T-helper 17 cell (primary cell): ENCODE results near the gene PITPNM3. TPM values are rescaled to one million over a fixed set of nuclear protein-coding genes. Genes with fewer than 3 reads are reported as not detected.
"Not testable (repeated sequence)": the region's sequence is repeated elsewhere in the genome, so short reads cannot be mapped to it uniquely, and the experiment has no call there.

ENCODE experiments used
- ATAC-seq: fragments of 150-1000 bp; cut with Tn5 transposase; 2 replicates; pipeline ENCODE4 v1.10.0; 2021; ENCODE audit warnings: mild to moderate bottlenecking, moderate library complexity
- DNase-seq, 3 donors: peaks; one replicate each; pipeline versions ENCODE4 v3.0.0 to v3.0.0-alpha.2; 2020 to 2021
- H3K9me3 ChIP-seq: one replicate; pipeline ENCODE4 v1.7.0; 2013; ENCODE audit warnings: low read length, mild to moderate bottlenecking; ENCODE audit not compliant: control insufficient read depth, poor library complexity, severe bottlenecking
- H3K27ac Mint-ChIP-seq: one replicate; pipeline ENCODE4 v1.8.0; 2022; ENCODE audit warnings: mild to moderate bottlenecking, moderate library complexity, mixed read lengths
- H3K27me3 Mint-ChIP-seq: one replicate; pipeline ENCODE4 v1.8.0; 2022; ENCODE audit warnings: mixed read lengths
- H3K36me3 Mint-ChIP-seq: one replicate; pipeline ENCODE4 v1.8.0; 2022; ENCODE audit warnings: low read depth, mixed read lengths
- H3K4me1 Mint-ChIP-seq: one replicate; pipeline ENCODE4 v1.8.0; 2022; ENCODE audit warnings: mild to moderate bottlenecking, mixed read lengths
- H3K4me3 Mint-ChIP-seq: one replicate; pipeline ENCODE4 v1.8.0; 2022; ENCODE audit warnings: mild to moderate bottlenecking, moderate library complexity, mixed read lengths
- total RNA-seq, 4 donors: library from RNA in 2 of 4; stranded (reverse) in 2 of 4; gene quantifications; one replicate each; pipeline ENCODE4 v1.2.3 and lab custom pipeline; 2022 to 2026

The PITPNM3 gene
- total RNA-seq (under 1 TPM; 0.31 to 0.52 TPM), total RNA-seq (lab: John Stamatoyannopoulos, UW) (0.75 to 1.7 reads per million in 2 donors)

- peaks cover 2% of the 10 kb centered on the region for H3K36me3 Mint-ChIP-seq
- H3K27ac Mint-ChIP-seq, result no peak within 1 kb of the TSS
- H3K9me3 ChIP-seq, result no peaks in the 10 kb centered on the region
- H3K27me3 Mint-ChIP-seq, result peaks cover 60% of the 10 kb centered on the region
- ATAC-seq (no peak), DNase-seq (no peak)
- H3K4me3 Mint-ChIP-seq, result peak within 1 kb of the TSS; percentile 83
- H3K4me1 Mint-ChIP-seq, result peaks cover 17% of the 10 kb centered on the region
Observed at GRCh38 chr17:6556121-6557039, at the start of gene PITPNM3. PITPNM3 (minus strand) TSS chr17:6556555; CDS start chr17:6556406, 149 bp downstream.

GRCh38 chr17:6605142-6605541, 48.8 kb upstream of the PITPNM3 start:
- Mint-ChIP-seq H3K36me3 (peaks cover 14% of the 10 kb centered on the region), H3K27me3 (no peaks in the 10 kb centered on the region), H3K4me1 (peaks cover 8% of the 10 kb centered on the region), H3K27ac (no peak overlapping the region), H3K4me3 (no peak overlapping the region)
- ATAC-seq (no peak), DNase-seq (no peak)
- no peaks in the 10 kb centered on the region for H3K9me3 ChIP-seq

DNA sequence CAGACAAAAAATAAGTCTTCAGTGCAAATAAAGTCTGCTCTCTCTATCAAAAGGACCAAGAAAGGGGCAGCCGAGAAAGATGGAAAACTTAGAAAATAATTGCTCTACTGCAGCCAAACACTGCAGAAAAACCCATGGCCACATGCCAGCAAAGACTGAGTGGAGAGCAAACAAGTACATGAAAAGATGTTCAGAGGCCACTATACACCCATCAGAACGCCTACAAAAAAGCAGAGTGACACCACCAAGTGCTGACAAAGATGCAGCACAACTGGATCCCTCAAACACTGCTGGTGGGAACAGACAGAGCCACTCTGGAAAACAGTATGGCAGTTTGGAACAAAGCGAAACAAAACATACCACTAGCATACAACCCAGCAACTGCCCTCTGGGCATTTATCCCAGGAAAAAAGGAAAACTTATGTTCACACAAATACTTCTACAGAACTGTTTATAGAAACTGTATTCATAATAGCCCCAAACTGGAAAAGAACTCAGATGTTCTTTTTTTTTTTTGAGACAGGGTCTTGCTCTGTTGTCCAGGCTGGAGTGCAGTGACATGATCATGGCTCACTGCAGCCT, 47.5 kb upstream of the PITPNM3 start:
- peaks cover 11% of the 10 kb centered on the region for H3K36me3 Mint-ChIP-seq
- H3K27ac Mint-ChIP-seq, result no peak overlapping the region
- H3K27me3 Mint-ChIP-seq, result no peaks in the 10 kb centered on the region

DNA sequence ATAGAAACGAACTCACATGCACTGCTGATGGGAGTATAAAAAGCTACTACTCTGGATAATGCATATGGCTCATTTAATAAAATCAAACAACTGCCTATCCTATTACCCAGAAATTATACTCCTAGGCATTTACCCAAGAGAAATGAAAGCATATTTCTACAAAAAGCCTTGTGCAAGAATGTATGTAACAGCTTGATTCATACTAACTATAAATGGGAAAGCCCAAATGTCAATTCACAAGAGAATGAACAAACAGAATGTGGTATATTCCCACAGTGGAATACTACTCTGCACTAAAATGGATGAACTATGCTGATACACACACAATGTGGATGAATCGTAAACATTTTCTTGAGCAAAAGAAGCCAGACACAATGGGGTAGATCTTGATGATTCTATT, 45.8 kb upstream of the PITPNM3 start:
- Mint-ChIP-seq H3K4me1 (peaks cover 6% of the 10 kb centered on the region), H3K27ac (peak overlapping the region; percentile 21), H3K36me3 (peaks cover 10% of the 10 kb centered on the region), H3K27me3 (no peaks in the 10 kb centered on the region), H3K4me3 (no peak overlapping the region)
- DNase-seq (no peak), ATAC-seq (no peak)
- H3K9me3 ChIP-seq, result no peaks in the 10 kb centered on the region

More for the DNA sequence above, 47.5 kb upstream of the PITPNM3 start:
- H3K9me3 ChIP-seq, result no peaks in the 10 kb centered on the region
- Mint-ChIP-seq H3K4me3 (no peak overlapping the region), H3K4me1 (peaks cover 6% of the 10 kb centered on the region)
- no peak for DNase-seq
- no peak for ATAC-seq

DNA sequence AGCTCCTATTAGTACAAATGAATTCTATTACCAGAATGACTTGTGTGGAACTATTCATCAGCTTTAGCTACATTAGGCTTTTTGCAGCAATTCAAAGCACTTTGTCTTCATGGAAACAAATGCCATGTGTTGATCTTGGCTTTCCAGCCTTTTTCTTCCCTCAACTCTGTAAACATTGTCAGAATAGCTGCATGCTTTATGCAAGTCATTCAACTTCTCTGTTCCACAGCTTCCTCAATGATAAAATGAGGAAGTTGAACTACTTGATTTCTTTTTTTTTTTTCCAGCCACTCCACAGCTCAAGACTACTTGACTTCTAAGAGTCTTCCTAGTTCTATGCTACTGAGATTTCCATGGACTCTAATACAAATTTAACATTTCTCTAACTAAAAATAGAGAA, 43.0 kb upstream of the PITPNM3 start:
- Mint-ChIP-seq H3K36me3 (peaks cover 10% of the 10 kb centered on the region), H3K4me1 (peaks cover 6% of the 10 kb centered on the region), H3K4me3 (no peak overlapping the region), H3K27me3 (no peaks in the 10 kb centered on the region), H3K27ac (no peak overlapping the region)
- no peak for DNase-seq
- H3K9me3 ChIP-seq, result no peaks in the 10 kb centered on the region
- ATAC-seq, result no peak

DNA sequence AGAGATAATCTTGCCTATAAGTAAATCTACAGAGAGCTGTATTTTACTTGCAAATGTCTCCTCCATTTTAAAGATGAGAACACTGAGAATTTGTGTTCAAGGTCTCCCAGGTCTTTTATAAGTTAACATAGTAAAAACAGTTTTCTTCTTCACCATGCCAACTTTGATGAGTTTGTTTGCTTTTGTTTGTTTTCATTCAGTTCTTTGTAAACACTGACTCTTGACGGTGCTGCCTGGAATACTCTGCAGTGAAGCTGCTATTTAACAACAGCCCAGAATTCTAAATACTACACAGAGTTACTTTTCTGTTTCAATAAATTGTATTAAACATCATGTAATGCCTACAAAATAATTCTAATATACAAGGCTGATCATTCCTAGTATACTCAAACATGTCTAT, 41.4 kb upstream of the PITPNM3 start:
- peaks cover 6% of the 10 kb centered on the region for H3K4me1 Mint-ChIP-seq
- no peak overlapping the region for H3K4me3 Mint-ChIP-seq
- no peaks in the 10 kb centered on the region for H3K27me3 Mint-ChIP-seq
- H3K36me3 Mint-ChIP-seq, result peaks cover 6% of the 10 kb centered on the region
- ATAC-seq (no peak), DNase-seq (no peak)
- H3K9me3 ChIP-seq, result no peaks in the 10 kb centered on the region
- no peak overlapping the region for H3K27ac Mint-ChIP-seq

DNA sequence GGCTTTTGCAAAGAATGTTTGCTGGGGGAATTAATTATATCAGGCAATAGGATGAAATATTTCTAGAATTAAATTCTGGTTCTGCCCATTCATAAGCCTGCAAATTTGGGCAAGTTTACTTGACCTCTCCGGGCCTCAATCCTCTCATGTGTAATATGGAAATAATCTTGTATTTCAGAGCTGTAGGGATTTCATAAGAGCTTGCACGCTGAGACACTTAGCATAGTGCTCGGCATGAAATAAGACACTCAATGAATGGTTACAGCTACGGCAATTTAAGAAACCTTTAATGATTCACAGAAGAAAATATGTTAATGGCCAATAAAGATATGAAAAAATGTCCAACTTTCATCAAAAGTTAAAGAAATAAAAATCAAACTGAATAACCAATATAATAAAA, 40.6 kb upstream of the PITPNM3 start:
- H3K9me3 ChIP-seq, result no peaks in the 10 kb centered on the region
- peaks cover 6% of the 10 kb centered on the region for H3K36me3 Mint-ChIP-seq
- no peak overlapping the region for H3K4me3 Mint-ChIP-seq
- H3K27ac Mint-ChIP-seq, result no peak overlapping the region
- peaks cover 6% of the 10 kb centered on the region for H3K4me1 Mint-ChIP-seq
- no peak for ATAC-seq
- no peaks in the 10 kb centered on the region for H3K27me3 Mint-ChIP-seq
- DNase-seq, result no peak

- H3K27me3 Mint-ChIP-seq, result no peaks in the 10 kb centered on the region
- H3K27ac Mint-ChIP-seq, result no peak overlapping the region
- H3K36me3 Mint-ChIP-seq, result peaks cover 6% of the 10 kb centered on the region
- ATAC-seq, result no peak
- no peaks in the 10 kb centered on the region for H3K9me3 ChIP-seq
- no peak for DNase-seq
- no peak overlapping the region for H3K4me3 Mint-ChIP-seq
- H3K4me1 Mint-ChIP-seq, result peaks cover 5% of the 10 kb centered on the region
Observed at GRCh38 chr17:6596511-6596910, 40.2 kb upstream of the PITPNM3 start.

DNA sequence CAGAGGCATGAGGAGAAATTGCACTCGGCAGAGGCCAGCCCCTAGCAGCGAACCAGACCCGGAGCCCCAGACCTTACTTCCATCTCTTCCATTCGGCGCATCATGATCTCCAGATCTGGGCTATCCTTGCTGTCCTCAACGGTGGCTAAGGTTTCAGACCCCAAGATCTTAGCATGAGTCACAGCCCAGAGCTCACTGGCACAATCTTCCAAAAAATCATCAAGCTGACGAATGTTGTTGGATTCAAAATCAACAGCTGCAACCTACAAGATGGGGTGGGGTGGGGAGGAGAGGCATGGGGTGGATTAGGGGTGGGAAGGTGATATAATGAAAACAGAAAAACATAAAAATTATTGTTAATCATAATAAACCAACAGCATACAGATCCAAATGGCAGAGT, 39.7 kb upstream of the PITPNM3 start:
- H3K4me1 Mint-ChIP-seq, result peaks cover 5% of the 10 kb centered on the region
- no peak overlapping the region for H3K27ac Mint-ChIP-seq
- no peak overlapping the region for H3K4me3 Mint-ChIP-seq
- no peaks in the 10 kb centered on the region for H3K9me3 ChIP-seq
- ATAC-seq (no peak), DNase-seq (no peak)
- H3K36me3 Mint-ChIP-seq, result peaks cover 6% of the 10 kb centered on the region
- no peaks in the 10 kb centered on the region for H3K27me3 Mint-ChIP-seq

DNA sequence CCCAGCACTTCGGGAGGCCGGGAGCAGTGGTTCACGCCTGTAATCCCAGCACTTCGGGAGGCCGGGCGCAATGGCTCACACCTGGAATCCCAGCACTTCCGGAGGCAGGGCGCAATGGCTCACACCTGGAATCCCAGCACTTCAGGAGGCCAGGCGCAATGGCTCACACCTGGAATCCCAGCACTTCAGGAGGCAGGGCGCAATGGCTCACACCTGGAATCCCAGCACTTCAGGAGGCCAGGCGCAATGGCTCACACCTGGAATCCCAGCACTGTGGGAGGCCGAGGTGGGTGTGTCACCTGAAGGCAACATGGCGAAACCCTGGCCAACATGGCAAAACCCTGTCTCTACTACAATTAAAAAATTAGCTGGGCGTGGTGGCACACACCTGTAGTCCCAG, 37.0 kb upstream of the PITPNM3 start:
- DNase-seq, H3K4me1 Mint-ChIP-seq, H3K27me3 Mint-ChIP-seq, H3K4me3 Mint-ChIP-seq, H3K9me3 ChIP-seq, ATAC-seq, H3K27ac Mint-ChIP-seq: not testable (repeated sequence)
- H3K36me3 Mint-ChIP-seq, result peaks cover 17% of the 10 kb centered on the region

- Mint-ChIP-seq H3K27ac (peak overlapping the region; percentile 72), H3K4me1 (peaks cover 5% of the 10 kb centered on the region), H3K4me3 (no peak overlapping the region), H3K36me3 (peaks cover 26% of the 10 kb centered on the region), H3K27me3 (no peaks in the 10 kb centered on the region)
- no peaks in the 10 kb centered on the region for H3K9me3 ChIP-seq
- DNase-seq (no peak), ATAC-seq (no peak)
Observed at GRCh38 chr17:6592173-6592572, 35.8 kb upstream of the PITPNM3 start.

GRCh38 chr17:6591599-6592158, 35.3 kb upstream of the PITPNM3 start:
- no peak for DNase-seq
- peaks cover 5% of the 10 kb centered on the region for H3K4me1 Mint-ChIP-seq
- H3K27ac Mint-ChIP-seq, result peak overlapping the region; percentile 72
- no peaks in the 10 kb centered on the region for H3K27me3 Mint-ChIP-seq
- no peak overlapping the region for H3K4me3 Mint-ChIP-seq
- no peaks in the 10 kb centered on the region for H3K9me3 ChIP-seq
- H3K36me3 Mint-ChIP-seq, result peaks cover 26% of the 10 kb centered on the region
- no peak for ATAC-seq

GRCh38 chr17:6589266-6589946, 33.1 kb upstream of the PITPNM3 start:
- no peaks in the 10 kb centered on the region for H3K9me3 ChIP-seq
- H3K4me3 Mint-ChIP-seq, result no peak overlapping the region
- H3K36me3 Mint-ChIP-seq, result peaks cover 25% of the 10 kb centered on the region
- DNase-seq (no peak), ATAC-seq (no peak)
- no peak overlapping the region for H3K27ac Mint-ChIP-seq
- no peaks in the 10 kb centered on the region for H3K27me3 Mint-ChIP-seq
- H3K4me1 Mint-ChIP-seq, result peaks cover 5% of the 10 kb centered on the region
